Measurements from ENCODE around the gene ATP6V1E1. TPM values are rescaled to one million over a fixed set of nuclear protein-coding genes. Genes with fewer than 3 reads are reported as not detected.
A peak's percentile ranks its signal among the peaks of the same experiment; 100 is the strongest.
"Not testable (repeated sequence)": the region's sequence is repeated elsewhere in the genome, so short reads cannot be mapped to it uniquely, and the experiment has no call there.

ATP6V1E1 gene
- polyA plus RNA-seq (2011; rRNA removed) (140 and 160 TPM in 2 replicates), polyA minus RNA-seq (2011; rRNA and poly(A)+ RNA removed) (39.6 and 51.1 TPM in 2 replicates)

DNA sequence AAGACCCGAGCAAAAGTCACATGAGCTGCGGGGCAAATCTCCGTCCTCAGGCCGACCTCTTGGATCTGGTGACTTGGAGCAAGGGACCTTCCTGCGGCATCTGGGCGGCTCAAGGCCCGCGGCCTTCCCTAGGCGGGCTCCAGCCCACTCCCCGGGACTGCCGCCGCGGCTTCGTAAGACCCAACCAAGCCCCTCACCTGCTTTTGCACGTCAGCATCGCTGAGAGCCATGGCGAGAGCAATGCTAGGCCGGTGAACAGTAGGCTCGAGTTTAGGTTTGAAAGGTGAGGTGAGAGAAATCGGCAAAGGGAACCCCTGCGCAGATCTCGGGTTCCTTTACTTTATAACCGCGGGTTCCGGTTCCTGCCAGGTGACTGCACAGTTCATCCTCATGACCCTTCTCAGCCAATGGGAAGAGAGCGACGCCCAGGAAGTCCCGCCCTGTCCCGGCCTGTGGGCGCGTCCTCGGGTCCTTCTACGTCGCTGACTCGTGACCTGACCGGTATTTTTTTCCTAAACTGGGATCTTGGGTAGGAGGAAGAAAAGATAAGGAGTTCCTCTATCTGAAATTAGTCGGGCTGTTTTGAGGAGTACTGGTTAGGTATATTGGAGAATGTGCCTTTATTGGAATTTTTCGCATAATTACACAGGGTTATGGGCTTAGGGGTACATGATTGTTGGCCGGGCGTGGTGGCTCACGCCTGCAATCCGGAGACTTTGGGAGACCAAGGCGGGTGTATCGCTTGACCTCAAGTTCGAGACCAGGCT is at the start of gene ATP6V1E1:
ATP6V1E1 (minus strand) TSS at position 344 of the 767 bp plus-strand sequence; CDS start at position 230, 114 bp downstream.
- Histone ChIP-seq H3K27me3 (ENCODE audit: control insufficient read depth, insufficient read depth, low read length) (no peaks in the 10 kb centered on the region), H3K4me3 (ENCODE audit: low read depth, low read length) (peak within 1 kb of the TSS; percentile 91), H3K36me3 (ENCODE audit: control insufficient read depth, insufficient read depth, low read length) (no peaks in the 10 kb centered on the region)
- ChIA-PET CTCF (interaction anchor here (0.9 kb wide), 1 partner anchor 73 kb away, joined by 4 read pairs; no protein-coding TSS in a partner anchor), POLR2A (no interaction called here)
- peak; percentile 87 for DNase-seq (ENCODE audit: low read depth)
- TF ChIP-seq, protein P1, sequence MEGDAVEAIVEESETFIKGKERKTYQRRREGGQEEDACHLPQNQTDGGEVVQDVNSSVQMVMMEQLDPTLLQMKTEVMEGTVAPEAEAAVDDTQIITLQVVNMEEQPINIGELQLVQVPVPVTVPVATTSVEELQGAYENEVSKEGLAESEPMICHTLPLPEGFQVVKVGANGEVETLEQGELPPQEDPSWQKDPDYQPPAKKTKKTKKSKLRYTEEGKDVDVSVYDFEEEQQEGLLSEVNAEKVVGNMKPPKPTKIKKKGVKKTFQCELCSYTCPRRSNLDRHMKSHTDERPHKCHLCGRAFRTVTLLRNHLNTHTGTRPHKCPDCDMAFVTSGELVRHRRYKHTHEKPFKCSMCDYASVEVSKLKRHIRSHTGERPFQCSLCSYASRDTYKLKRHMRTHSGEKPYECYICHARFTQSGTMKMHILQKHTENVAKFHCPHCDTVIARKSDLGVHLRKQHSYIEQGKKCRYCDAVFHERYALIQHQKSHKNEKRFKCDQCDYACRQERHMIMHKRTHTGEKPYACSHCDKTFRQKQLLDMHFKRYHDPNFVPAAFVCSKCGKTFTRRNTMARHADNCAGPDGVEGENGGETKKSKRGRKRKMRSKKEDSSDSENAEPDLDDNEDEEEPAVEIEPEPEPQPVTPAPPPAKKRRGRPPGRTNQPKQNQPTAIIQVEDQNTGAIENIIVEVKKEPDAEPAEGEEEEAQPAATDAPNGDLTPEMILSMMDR (IDR thresholded peaks at IDR 0.05; ENCODE audit: insufficient read depth, low read depth, low read length): no peak

DNA sequence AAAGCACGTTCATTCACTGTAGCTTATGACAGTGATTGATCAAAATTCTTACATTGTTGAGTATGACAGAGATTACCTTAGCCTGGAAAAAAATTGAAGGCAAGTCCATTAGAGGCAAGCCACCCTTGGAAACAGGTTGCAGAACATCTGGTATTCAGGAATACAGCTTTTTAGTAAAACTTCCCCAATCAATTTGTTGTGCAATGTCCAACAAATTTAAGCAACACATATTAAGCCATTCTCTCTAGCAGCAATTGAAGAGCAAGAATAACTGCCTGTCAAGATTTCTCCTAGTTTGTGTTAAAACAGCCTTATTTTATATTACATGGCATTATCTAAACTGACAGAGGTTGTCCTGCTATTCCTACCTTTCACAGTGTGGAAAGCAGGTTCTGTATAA is 47.0 kb upstream of the ATP6V1E1 start:
- TF ChIP-seq, protein P1 (IDR thresholded peaks at IDR 0.05; ENCODE audit: insufficient read depth, low read depth, low read length): no peak
- H3K4me3 ChIP-seq (ENCODE audit: low read depth, low read length): no peak overlapping the region
- no peaks in the 10 kb centered on the region for H3K27me3 ChIP-seq (ENCODE audit: control insufficient read depth, insufficient read depth, low read length)
- DNase-seq (ENCODE audit: low read depth): no peak
- ChIA-PET POLR2A (no interaction called here), CTCF (interaction anchor here (1.0 to 2.4 kb wide), 2 partner anchors 13 to 21 kb away, joined by 5 to 7 read pairs; no protein-coding TSS in a partner anchor)
- H3K36me3 ChIP-seq (ENCODE audit: control insufficient read depth, insufficient read depth, low read length): no peaks in the 10 kb centered on the region

DNA sequence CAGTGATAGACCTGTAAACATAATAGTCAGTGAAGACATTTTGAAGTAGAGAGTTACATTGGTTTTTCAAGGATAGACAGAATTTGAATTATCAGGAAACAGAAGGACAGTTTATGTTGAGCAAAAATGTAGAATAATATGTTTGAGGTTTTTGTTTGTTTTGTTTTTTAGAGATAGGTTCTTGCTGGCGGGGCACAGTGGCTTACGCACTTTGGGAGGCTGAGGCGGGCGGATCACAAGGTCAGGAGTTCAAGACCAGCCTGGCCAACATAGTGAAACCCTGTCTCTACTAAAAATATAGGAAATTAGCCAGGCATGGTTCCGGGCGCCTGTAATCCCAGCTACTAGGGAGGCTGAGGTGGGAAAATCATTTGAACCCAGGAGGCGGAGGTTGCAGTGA is 45.6 kb upstream of the ATP6V1E1 start:
- POLR2A ChIA-PET: no interaction called here
- no peak for DNase-seq (ENCODE audit: low read depth)
- no peaks in the 10 kb centered on the region for H3K27me3 ChIP-seq (ENCODE audit: control insufficient read depth, insufficient read depth, low read length)
- TF ChIP-seq, protein P1 (IDR thresholded peaks at IDR 0.05; ENCODE audit: insufficient read depth, low read depth, low read length): no peak
- CTCF ChIA-PET: interaction anchor here (0.6 to 2.4 kb wide), 4 partner anchors 23 to 616 kb away, joined by 3 to 7 read pairs (median 4); no protein-coding TSS in a partner anchor
- no peak overlapping the region for H3K4me3 ChIP-seq (ENCODE audit: low read depth, low read length)
- peaks cover 2% of the 10 kb centered on the region; the same call in 1 of the 2 replicates for H3K36me3 ChIP-seq (ENCODE audit: control insufficient read depth, insufficient read depth, low read length)

DNA sequence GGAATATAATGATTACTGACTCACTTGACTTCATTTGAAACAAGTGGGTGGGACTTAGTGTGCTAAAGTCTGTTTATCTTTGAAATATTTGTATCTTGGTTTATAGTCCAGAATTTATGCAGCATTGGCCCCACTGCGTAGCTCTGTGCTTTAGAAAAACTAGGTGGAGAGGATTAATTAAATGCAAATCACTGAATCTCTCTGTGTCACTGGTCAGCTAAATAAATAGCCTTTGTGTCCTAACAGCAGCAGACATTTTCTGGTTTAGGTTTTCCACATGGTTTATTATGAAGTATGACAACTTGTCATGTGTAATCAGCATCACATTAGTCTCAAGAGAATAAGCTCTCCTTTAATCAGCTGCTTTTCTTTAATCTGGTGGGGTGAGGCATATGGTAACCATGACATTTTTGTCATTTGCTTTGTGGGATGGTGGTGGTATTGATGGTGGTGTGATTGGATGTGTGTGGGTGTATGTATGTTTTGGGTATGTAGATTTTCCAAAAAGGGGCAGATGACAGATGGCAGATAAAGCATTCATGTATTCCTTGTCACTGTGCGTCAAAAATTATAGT is 44.0 kb upstream of the ATP6V1E1 start:
- ChIA-PET POLR2A (interaction anchor here (0.5 kb wide), 1 partner anchor 64 kb away, joined by 3 read pairs; no protein-coding TSS in a partner anchor), CTCF (no interaction called here)
- Histone ChIP-seq H3K4me3 (ENCODE audit: low read depth, low read length) (no peak overlapping the region), H3K27me3 (ENCODE audit: control insufficient read depth, insufficient read depth, low read length) (no peaks in the 10 kb centered on the region), H3K36me3 (ENCODE audit: control insufficient read depth, insufficient read depth, low read length) (peaks cover 2% of the 10 kb centered on the region; the same call in 1 of the 2 replicates)
- DNase-seq (ENCODE audit: low read depth): no peak
- TF ChIP-seq, protein P1 (IDR thresholded peaks at IDR 0.05; ENCODE audit: insufficient read depth, low read depth, low read length): no peak

DNA sequence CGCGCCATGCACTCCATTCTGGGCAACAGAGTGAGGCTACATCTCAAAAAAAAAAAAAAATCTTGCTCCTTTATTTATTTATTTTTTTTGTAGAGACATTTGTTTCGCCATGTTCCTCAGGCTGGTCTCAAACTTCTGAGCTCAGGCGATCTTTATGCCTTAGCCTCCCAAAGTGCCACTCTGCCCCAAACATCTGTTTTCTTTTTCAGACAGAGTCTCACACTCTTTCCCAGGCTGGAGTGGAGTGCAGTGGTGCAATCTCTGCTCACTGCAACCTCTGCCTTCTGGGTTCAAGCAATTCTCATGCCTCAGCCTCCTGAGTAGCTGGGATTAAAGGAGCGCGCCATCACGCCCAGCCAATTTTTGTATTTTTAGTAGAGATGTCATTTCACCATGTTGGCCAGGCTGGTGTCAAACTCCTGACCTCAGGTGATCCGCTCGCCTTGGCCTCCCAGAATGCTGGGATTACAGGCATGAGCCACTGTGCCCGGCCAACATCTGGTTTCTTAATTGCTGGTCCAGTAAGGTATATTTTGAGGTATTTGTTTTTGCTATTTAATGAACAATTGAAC is 43.1 kb upstream of the ATP6V1E1 start:
- POLR2A ChIA-PET: interaction anchor here (0.5 kb wide), 1 partner anchor 65 kb away, joined by 3 read pairs; no protein-coding TSS in a partner anchor
- not testable (repeated sequence) for H3K4me3 ChIP-seq (ENCODE audit: low read depth, low read length); H3K36me3 ChIP-seq (ENCODE audit: control insufficient read depth, insufficient read depth, low read length); DNase-seq (ENCODE audit: low read depth); H3K27me3 ChIP-seq (ENCODE audit: control insufficient read depth, insufficient read depth, low read length)
- CTCF ChIA-PET: interaction anchor here (1.1 kb wide), 1 partner anchor 9 kb away, joined by 3 read pairs; no protein-coding TSS in a partner anchor
